Measurements from ENCODE around the gene DNAJC3.

Gene DNAJC3

DNA sequence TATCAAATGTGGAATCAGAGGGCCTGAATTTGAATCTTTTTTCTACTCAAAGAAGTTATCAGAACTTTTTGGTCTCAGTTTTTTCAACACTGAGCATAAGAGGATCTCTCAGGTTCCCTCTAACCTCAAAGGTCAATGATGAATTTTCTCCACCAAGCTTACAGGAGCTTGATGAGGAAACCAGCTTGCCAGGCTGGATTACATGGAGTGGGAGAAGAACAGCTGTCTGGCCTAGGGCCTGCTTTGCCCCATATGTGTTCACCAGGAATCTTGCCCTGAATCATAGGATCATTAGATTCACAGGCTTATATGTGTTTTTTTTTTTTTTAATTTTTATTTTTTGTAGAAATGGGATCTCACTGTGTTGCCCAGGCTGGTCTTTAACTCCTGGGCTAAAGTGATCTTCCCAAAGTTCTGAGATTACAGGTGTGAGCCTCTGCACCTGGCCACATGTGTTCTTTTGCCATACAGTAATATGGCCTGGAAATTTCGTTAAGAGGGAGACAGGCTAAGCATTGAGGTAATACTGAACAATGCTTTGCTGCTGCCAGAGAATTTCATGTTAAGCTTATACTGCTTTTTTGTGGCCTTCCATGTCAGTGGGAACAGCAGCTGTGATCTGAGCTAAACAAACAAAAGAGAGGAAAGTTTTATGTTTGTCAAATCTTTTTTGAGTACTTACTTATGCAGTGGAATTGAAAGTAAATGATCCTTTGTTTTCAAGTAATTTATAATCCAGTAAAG lies 110.6 kb downstream of the DNAJC3 start:
- TF ChIP-seq, protein P1, sequence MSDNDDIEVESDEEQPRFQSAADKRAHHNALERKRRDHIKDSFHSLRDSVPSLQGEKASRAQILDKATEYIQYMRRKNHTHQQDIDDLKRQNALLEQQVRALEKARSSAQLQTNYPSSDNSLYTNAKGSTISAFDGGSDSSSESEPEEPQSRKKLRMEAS (IDR thresholded peaks at IDR 0.05): no peak
- no peak for TF ChIP-seq RAD21 (IDR thresholded peaks at IDR 0.05; ENCODE audit: low read depth)
- no peak for TF ChIP-seq EP300 (IDR thresholded peaks at IDR 0.05; ENCODE audit: borderline replicate concordance)
- no peak for TF ChIP-seq FOXM1 (IDR thresholded peaks at IDR 0.05; ENCODE audit: borderline replicate concordance, low read depth)

DNA sequence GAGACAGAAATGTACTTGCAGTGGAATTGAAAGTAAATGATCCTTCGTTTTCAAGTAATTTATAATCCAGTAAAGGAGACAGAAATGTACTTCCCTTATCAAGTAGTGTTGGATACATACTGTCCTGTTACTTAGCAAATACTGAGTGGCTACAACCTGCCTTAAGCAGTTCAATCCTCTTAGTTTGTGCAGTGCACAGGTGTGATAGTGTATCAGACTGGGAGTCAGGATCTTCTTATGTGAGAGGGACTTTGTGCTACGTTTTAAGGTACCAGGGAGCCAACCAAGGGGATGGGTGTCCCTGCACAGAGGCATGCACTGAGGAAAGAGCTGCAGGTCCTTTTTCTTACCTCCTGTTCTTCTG lies 111.1 kb downstream of the DNAJC3 start:
- TF ChIP-seq EP300 (IDR thresholded peaks at IDR 0.05; ENCODE audit: borderline replicate concordance) (no peak), YY1 (IDR thresholded peaks at IDR 0.05; ENCODE audit: low read depth) (no peak), EGR1 (IDR thresholded peaks at IDR 0.05) (no peak), CREB1 (IDR thresholded peaks at IDR 0.05; ENCODE audit: low read depth) (no peak), NFIC (IDR thresholded peaks at IDR 0.05) (no peak), ZBTB7A (IDR thresholded peaks at IDR 0.05; ENCODE audit: low read depth) (no peak)
- TF ChIP-seq, protein P2, sequence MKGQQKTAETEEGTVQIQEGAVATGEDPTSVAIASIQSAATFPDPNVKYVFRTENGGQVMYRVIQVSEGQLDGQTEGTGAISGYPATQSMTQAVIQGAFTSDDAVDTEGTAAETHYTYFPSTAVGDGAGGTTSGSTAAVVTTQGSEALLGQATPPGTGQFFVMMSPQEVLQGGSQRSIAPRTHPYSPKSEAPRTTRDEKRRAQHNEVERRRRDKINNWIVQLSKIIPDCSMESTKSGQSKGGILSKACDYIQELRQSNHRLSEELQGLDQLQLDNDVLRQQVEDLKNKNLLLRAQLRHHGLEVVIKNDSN (IDR thresholded peaks at IDR 0.05): no peak
- TF ChIP-seq, protein P1 (IDR thresholded peaks at IDR 0.05): no peak
- TF ChIP-seq, protein P3, sequence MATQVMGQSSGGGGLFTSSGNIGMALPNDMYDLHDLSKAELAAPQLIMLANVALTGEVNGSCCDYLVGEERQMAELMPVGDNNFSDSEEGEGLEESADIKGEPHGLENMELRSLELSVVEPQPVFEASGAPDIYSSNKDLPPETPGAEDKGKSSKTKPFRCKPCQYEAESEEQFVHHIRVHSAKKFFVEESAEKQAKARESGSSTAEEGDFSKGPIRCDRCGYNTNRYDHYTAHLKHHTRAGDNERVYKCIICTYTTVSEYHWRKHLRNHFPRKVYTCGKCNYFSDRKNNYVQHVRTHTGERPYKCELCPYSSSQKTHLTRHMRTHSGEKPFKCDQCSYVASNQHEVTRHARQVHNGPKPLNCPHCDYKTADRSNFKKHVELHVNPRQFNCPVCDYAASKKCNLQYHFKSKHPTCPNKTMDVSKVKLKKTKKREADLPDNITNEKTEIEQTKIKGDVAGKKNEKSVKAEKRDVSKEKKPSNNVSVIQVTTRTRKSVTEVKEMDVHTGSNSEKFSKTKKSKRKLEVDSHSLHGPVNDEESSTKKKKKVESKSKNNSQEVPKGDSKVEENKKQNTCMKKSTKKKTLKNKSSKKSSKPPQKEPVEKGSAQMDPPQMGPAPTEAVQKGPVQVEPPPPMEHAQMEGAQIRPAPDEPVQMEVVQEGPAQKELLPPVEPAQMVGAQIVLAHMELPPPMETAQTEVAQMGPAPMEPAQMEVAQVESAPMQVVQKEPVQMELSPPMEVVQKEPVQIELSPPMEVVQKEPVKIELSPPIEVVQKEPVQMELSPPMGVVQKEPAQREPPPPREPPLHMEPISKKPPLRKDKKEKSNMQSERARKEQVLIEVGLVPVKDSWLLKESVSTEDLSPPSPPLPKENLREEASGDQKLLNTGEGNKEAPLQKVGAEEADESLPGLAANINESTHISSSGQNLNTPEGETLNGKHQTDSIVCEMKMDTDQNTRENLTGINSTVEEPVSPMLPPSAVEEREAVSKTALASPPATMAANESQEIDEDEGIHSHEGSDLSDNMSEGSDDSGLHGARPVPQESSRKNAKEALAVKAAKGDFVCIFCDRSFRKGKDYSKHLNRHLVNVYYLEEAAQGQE (IDR thresholded peaks at IDR 0.05; ENCODE audit: low read depth): no peak

DNA sequence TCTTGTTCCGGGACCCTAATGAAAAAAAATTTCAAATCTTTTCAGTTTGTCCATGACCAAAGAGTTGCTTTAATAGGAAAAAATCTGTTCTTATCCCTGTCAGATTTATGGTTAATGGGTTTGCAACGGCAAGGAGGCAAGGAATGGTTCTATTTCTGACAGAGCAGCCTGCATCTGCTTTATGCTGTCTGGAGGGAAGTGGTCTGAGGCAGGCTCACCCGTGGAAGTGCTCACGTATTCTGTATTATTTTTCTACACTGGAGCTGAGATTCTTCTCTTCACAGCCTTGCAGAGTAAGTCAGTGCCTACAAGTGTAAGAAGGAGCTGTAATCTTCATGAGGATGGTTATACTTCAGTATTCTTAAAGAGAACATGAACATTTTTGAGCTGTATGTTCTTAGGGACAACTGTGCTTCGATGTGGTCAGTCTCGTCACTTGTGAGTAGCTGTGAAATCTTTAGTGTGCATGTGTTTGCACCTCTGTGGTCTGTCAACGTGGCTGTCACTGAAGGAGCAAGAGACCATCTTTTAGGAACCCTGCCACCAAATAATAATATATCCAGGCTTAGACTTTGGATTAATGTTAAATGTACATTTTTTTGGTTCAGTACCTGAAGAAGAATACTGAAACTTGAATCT lies 114.3 kb downstream of the DNAJC3 start:
- TF ChIP-seq EP300 (IDR thresholded peaks at IDR 0.05; ENCODE audit: borderline replicate concordance) (no peak), CEBPB (IDR thresholded peaks at IDR 0.05) (no peak), RAD21 (IDR thresholded peaks at IDR 0.05; ENCODE audit: low read depth) (no peak), ZBTB7A (IDR thresholded peaks at IDR 0.05; ENCODE audit: low read depth) (no peak), EGR1 (IDR thresholded peaks at IDR 0.05) (no peak), TCF12 (IDR thresholded peaks at IDR 0.05; ENCODE audit: low read depth) (no peak), YY1 (IDR thresholded peaks at IDR 0.05; ENCODE audit: low read depth) (no peak), TEAD4 (IDR thresholded peaks at IDR 0.05) (no peak), TAF1 (IDR thresholded peaks at IDR 0.05; ENCODE audit: low read depth) (no peak), FOXM1 (IDR thresholded peaks at IDR 0.05; ENCODE audit: borderline replicate concordance, low read depth) (no peak), NFIC (IDR thresholded peaks at IDR 0.05) (no peak), CREB1 (IDR thresholded peaks at IDR 0.05; ENCODE audit: low read depth) (no peak)
- TF ChIP-seq, protein P3 (IDR thresholded peaks at IDR 0.05; ENCODE audit: low read depth): no peak
- TF ChIP-seq, protein P2 (IDR thresholded peaks at IDR 0.05): no peak

DNA sequence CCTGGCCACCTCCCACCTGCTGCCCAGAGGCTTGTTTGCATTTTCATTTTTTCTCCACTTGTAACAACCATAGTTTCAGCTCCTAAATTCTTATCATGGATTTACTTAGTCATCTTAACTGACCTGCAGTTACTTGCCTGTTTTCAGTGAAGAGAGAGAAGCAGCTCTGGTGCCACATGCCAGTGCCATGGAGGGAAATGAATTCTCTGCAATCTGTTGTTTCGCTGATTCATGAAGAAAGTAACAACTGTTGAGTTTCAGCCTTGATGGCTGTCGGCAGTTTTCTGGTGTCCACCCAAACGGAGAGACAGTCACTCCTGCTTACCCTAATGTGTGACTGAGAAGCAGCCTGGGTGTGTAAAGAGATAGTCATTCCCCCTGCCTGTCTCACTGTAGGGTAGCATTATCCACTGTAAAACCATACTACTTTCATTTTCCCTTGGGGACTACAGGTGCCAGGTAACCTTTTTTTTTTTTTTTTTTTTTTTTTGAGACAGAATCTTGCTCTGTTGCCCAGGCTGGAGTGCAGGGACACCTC lies 116.1 kb downstream of the DNAJC3 start:
- TF ChIP-seq CEBPB (IDR thresholded peaks at IDR 0.05) (no peak), YY1 (IDR thresholded peaks at IDR 0.05; ENCODE audit: low read depth) (no peak), EP300 (IDR thresholded peaks at IDR 0.05; ENCODE audit: borderline replicate concordance) (no peak)
- TF ChIP-seq, protein P2 (IDR thresholded peaks at IDR 0.05): no peak
- TF ChIP-seq, protein P3 (IDR thresholded peaks at IDR 0.05; ENCODE audit: low read depth): no peak
